HTERT RPE-1 (cell line): ENCODE data around the gene CDC16.
"Not testable (repeated sequence)": the region's sequence is repeated elsewhere in the genome, so short reads cannot be mapped to it uniquely, and the experiment has no call there.

ENCODE experiments used
- in situ Hi-C: fragments of 300-500 bp; cut with MboI; formaldehyde crosslinking; loops from 4 replicates; pipeline ENCODE4 v1.14.3; 2020; ENCODE audit warnings: low sequenced_read_pairs

CDC16 gene

GRCh38 chr13:114226699-114227323 lies 7.9 kb upstream of the CDC16 start:
- in situ Hi-C loops = no loop called here

GRCh38 chr13:114227528-114227927 lies 7.2 kb upstream of the CDC16 start:
- in situ Hi-C loops = no loop called here

DNA sequence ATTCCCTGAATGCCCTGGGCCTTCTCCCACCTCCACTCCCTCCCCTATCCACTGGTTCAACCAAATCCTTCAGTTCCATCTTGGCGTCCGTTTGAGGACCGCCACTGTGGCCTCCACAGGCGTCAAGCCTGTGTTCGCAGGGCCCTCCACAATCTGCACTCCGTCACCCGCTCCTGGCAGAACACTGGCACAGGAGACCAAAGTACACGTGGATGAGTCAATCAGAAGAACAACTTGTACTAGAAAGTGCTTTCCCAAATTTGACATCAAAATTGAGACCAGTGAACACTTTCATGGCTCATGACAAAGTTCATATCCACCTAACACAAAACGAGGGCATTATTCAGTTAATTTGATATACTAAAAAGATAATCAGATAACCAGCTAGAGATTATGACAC lies 6.5 kb upstream of the CDC16 start:
- in situ Hi-C loops = no loop called here

GRCh38 chr13:114229506-114229905 lies 5.2 kb upstream of the CDC16 start:
- in situ Hi-C loops = no loop called here

DNA sequence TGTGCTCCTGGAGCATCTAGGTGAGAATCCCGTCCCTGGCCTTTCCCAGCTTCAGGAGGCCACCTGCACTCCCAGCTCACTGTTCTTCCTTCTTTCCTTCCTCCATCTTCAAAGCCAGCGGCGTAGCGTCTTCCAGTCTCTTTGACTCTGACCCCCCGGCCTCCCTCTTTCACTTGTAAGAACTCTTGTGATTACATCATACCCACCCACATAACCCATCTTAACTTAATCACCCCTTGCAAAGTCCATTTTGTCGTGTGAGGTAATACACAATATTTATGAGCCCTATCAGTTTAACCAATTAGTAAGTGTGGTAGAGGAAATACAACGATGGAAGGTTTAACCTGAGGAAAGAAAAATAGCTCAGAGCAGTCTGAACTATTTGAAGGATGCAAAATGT lies 4.6 kb upstream of the CDC16 start:
- in situ Hi-C loops = no loop called here

DNA sequence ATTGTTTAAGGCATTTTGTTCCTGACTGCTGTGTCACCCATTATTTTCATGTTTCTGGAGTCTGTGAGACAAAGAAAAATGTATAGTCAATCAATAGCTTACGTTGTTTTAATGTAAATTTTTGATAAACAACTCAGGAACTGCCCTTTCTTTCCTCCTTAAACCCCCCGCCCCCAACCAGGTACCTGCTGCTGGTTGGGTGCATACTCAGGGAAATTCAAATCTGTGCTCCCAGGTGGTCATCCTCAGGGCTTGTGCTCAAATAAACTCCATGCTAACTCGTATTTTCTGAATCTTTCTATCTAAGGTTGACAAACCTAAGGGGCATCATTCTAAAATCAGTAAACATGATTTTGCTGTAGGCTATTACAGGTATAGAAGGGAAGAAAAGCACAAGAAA lies 4.1 kb upstream of the CDC16 start:
- in situ Hi-C loops = no loop called here

GRCh38 chr13:114231886-114232285 lies 2.8 kb upstream of the CDC16 start:
- in situ Hi-C loops = no loop called here

DNA sequence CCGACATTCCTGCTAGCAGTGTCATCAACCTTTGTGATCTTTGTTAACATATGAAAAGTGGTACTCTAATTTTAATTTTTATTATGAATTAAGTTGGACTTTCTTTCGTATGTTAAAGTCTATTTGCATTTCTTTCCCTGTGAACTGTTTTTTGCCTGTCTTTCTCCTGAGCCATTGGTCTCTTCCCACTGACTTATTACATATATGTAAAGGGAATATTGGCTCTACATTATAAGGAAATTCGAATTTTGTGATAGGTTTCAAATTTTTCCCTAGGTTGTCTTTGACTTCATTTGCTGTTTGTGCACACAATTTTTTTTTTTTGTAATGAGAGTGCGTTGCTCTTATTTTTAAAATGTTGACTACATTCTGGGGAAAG lies 442 bp upstream of the CDC16 start:
- in situ Hi-C loops = no loop called here

- in situ Hi-C loops = no loop called here
Observed at GRCh38 chr13:114235697-114236096, 1.0 kb downstream of the CDC16 start.

- in situ Hi-C loops = no loop called here
Observed at GRCh38 chr13:114236227-114236626, 1.5 kb downstream of the CDC16 start.

DNA sequence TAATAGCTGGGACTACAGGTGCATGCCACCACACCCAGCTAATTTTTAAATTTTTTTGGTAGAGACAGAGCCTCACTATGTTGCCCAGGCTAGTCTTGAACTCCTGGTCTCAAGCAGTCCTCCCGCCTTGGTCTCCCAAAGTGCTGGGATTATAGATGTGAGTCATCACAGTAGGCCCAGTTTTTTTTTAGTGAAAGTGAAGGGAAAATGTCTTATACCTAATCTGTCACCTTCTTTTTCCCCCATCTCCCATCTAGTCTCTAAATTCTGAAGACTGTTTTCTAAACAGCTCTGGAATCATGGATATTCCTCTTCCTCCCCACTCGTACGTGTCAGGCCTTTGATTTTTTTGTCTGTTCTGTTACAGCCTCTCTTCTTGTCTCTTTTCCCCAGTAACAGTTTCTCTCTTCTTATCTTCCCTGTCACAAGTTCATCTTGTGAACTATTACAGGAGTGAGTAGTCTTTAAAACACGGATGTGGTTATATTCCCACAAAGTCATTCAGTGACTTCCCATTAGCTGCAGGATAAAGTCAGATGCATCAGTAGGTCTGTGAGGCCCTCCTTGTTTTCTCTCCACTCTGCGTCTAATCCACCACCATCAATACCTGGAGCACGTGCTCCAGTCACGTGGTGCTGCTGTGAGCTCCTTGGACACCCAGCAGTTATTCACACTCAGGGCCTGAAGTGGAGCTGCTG lies 2.9 kb downstream of the CDC16 start:
- in situ Hi-C loops = no loop called here

- in situ Hi-C loops = no loop called here
Observed at GRCh38 chr13:114241918-114242317, 7.2 kb downstream of the CDC16 start.

DNA sequence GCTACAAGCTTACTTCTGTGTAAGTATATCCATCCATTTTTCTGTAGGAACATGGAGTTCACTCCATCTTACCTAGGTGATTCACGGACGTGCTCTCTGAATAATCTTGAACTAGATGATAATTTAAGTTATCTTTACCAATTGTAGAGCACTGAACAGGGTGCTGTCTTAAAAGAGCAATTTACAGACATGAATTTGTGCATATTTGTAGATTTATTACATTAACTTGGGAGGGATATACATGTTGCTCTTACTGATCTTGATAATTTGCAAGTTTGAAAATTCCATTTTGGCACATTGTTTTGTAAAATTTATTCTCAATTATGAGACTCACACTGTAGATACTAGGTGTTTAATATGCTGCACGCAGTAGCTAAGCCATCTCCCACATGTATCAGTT lies 9.3 kb downstream of the CDC16 start:
- in situ Hi-C loops = no loop called here

DNA sequence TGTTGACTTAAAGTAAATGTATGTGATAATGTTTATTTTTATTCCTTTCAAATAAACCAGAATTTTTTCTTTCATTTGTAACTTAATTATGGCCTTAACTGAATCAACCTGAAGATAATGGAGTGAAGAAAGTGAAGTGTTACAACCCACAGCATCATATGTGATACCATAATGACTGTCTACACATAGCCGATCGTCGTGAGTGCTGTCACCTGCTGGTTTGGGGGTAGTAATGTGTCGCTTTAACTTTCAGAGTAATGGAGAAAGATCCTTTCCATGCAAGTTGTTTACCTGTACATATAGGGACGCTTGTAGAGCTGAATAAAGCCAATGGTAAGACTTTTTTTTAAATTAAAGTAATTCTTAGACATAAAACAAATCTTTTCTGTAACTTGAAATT lies 9.9 kb downstream of the CDC16 start:
- in situ Hi-C loops = no loop called here

DNA sequence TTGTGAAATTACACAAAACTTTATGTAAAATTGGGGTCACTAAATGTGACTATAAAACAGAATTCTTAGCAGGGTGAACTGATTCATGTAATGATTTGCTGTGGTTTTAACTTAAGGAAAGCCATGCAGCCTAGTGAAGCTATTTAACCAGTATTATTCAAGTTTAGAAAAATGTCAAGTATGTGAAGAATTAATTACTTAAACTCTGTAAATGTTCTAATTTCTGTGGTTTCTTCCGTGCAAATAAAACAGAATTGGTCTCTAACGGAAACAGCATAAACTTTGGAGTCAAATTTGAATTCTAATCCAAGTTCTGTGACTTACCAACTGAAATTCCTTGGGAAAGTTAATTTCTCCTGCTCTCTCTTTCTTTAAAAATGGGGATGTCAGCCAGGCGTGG lies 13.3 kb downstream of the CDC16 start:
- in situ Hi-C loops = no loop called here

- in situ Hi-C loops = no loop called here
Observed at GRCh38 chr13:114249077-114249476, 14.4 kb downstream of the CDC16 start.

DNA sequence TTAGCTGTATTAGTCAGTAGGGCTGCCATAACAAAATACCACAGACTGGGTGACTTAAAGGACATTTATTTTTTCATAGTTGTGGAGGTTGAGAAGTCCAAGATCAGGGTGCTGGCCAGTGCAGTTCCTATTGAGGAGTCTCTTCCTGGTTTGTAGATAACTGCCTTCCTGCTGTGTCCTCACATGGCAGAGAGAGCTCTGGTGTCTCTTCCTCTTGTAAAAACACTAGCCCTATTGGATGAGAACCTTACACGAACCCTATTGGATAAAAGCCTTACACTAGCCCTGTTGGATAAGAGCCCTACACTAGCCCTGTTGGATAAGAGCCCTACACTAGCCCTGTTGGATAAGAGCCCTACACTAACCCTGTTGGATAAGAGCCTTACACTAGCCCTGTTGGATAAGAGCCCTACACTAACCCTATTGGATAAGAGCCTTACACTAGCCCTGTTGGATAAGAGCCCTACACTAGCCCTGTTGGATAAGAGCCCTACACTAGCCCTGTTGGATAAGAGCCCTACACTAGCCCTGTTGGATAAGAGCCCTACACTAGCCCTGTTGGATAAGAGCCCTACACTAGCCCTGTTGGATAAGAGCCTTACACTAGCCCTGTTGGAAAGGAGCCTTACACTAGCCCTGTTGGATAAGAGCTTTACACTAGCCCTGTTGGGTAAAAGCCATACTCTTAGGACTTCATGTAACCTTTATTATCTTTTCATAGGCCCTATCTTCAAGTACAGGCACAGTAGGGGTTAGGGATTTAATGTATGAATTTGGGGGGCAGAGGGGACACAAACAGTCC lies 17.1 kb downstream of the CDC16 start:
- in situ Hi-C loops = not testable (repeated sequence)

- in situ Hi-C loops = no loop called here
Observed at GRCh38 chr13:114256547-114256946, 21.9 kb downstream of the CDC16 start.

DNA sequence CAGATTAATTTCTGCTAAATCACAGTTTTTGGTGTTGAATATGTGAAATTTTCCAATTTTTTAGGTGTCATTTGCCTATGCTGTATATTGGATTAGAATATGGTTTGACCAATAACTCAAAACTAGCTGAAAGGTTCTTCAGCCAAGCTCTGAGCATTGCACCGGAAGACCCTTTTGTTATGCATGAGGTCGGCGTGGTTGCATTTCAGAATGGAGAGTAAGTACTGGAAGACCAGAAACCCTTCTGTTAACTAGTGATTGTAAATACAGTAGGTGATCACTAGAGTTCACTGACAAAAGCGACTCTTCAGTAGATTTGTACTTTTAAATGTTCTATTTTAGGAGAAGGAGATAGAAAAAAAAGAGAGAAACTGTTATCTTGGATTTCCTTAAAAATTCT lies 22.3 kb downstream of the CDC16 start:
- in situ Hi-C loops = no loop called here

DNA sequence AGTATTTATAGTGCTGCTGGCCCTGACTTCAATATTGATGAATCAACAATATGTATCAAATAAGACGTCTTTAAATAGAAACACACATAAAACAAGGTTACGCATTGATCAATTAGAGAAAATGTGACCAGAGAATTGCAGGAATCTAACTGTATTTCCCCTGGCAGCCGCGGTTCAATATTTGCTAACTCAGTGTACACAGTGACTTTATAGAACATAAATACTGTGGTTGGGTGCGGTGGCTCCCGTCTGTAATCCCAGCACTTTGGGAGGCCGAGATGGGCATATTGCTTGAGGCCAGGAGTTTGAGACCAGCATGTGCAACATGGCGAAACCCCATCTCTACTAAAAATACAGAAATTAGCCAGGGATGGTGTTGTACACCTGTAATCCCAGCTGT lies 23.9 kb downstream of the CDC16 start:
- in situ Hi-C loops = no loop called here

DNA sequence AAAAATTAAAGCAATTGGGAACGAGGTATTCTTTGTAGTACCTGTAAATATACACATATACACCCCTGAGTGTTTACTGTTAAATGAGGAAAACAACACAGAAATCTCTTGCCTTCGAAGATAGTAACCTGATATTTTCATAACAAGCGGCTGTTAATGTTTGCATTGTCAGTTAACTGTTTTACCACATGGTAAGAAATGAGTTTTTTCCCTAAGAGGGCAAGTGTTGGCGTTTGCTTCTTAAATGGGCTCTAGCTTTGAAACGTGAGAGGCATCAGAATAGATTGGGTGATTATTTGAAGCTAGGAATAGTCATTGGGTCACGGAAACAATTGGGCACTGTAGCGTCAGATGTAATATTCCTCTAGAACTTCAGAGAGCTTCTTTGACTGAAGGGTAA lies 24.7 kb downstream of the CDC16 start:
- in situ Hi-C loops = no loop called here

DNA sequence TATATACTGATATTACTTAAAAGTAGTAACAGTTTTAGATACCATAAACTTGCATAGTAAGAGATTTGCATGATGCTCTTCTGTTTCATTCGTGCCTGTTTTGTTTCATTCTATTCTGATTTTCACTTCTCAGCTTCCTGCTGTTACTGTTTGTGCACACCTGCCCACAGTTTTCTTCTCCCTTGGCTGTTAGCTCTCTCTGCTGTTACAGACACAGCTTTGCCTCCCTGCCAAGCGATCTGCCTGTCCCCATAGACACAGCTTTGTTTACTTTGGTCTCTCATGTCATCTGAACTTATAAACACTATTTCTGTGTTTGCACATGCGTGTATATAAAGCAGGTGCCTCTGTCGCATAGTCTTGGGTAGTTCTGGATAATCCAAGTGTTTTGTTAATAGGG lies 25.3 kb downstream of the CDC16 start:
- in situ Hi-C loops = no loop called here
